Left kidney (tissue), 2 donors: Measurements from ENCODE around the gene HOXA7. TPM values are rescaled to one million over a fixed set of nuclear protein-coding genes. Genes with fewer than 3 reads are reported as not detected.

ENCODE experiments used
- DNase-seq: peaks from one replicate; pipeline ENCODE4 v3.0.0-alpha.2; 2013
- polyA plus RNA-seq: library from polyadenylated mRNA; unstranded; fragments of 120-200 nt; gene quantifications from one replicate; pipeline ENCODE4 v1.2.1, GENCODE V29; 2013; ENCODE audit not compliant: insufficient read length

The HOXA7 gene
- polyA plus RNA-seq, 1 donor, result 22.7 TPM

- DNase-seq, result no peak
Observed at GRCh38 chr7:27148031-27148755, 8.3 kb downstream of the HOXA7 start.

GRCh38 chr7:27147199-27148030 lies 9.1 kb downstream of the HOXA7 start, which contains the start of gene HOXA6:
Gene HOXA6, minus strand, starts transcription at chr7:27147774. Its CDS starts 25 bp downstream, at chr7:27147749.
- DNase-seq, result no peak

- DNase-seq, result no peak
Observed at GRCh38 chr7:27146491-27147198, 9.8 kb downstream of the HOXA7 start.

GRCh38 chr7:27145914-27146412 lies 10.5 kb downstream of the HOXA7 start:
- no peak for DNase-seq

GRCh38 chr7:27145165-27145913 lies 11.1 kb downstream of the HOXA7 start:
- DNase-seq, result no peak

- no peak for DNase-seq
Observed at GRCh38 chr7:27144781-27145164, 11.7 kb downstream of the HOXA7 start.

GRCh38 chr7:27143950-27144780 lies 12.3 kb downstream of the HOXA7 start:
- no peak for DNase-seq

- peak; percentile 91 for DNase-seq
Observed at GRCh38 chr7:27143023-27143949, 13.2 kb downstream of the HOXA7 start, which contains the start of gene HOXA5. Gene HOXA5, minus strand, starts transcription at chr7:27143681. Its CDS starts 74 bp downstream, at chr7:27143607.

- DNase-seq, result no peak
Observed at GRCh38 chr7:27142580-27143022, 13.9 kb downstream of the HOXA7 start.

GRCh38 chr7:27141923-27142579 lies 14.4 kb downstream of the HOXA7 start:
- no peak for DNase-seq

GRCh38 chr7:27141137-27141922 lies 15.1 kb downstream of the HOXA7 start:
- DNase-seq, result no peak

- DNase-seq, result peak; percentile 83
Observed at GRCh38 chr7:27140126-27140857, 16.2 kb downstream of the HOXA7 start.

GRCh38 chr7:27139334-27140125 lies 16.9 kb downstream of the HOXA7 start:
- no peak for DNase-seq

GRCh38 chr7:27138985-27139333 lies 17.5 kb downstream of the HOXA7 start:
- no peak for DNase-seq

- no peak for DNase-seq
Observed at GRCh38 chr7:27138472-27138871, 18.0 kb downstream of the HOXA7 start.

- DNase-seq, result no peak
Observed at GRCh38 chr7:27137640-27138315, 18.7 kb downstream of the HOXA7 start.
